ENCODE measurements around the gene HS3ST3B1.

- TF ChIP-seq CBX3 (IDR thresholded peaks at IDR 0.05; ENCODE audit: low read depth): no peak
- no peak for TF ChIP-seq JUND (IDR thresholded peaks at IDR 0.05)
- no peak for TF ChIP-seq CTCF (IDR thresholded peaks at IDR 0.05 in 2 of 3, conservative IDR thresholded peaks at IDR 0.05 in 1 of 3; ENCODE audit: borderline replicate concordance in 1 of 3, insufficient read depth in 1 of 3, low read depth in 2 of 3, low read length in 2 of 3)
- no peak for TF ChIP-seq POLR2AphosphoS5 (IDR thresholded peaks at IDR 0.05; ENCODE audit: low read depth, low read length)
- no peak for TF ChIP-seq POLR2A (IDR thresholded peaks at IDR 0.05; ENCODE audit: borderline replicate concordance, extremely low read depth, insufficient read depth, insufficient read length)
- no peak for TF ChIP-seq MAX (IDR thresholded peaks at IDR 0.05)
- no peak for TF ChIP-seq ZBTB33 (IDR thresholded peaks at IDR 0.05; ENCODE audit: extremely low read depth, insufficient replicate concordance, low read length)
These were observed 73.4 kb downstream of the HS3ST3B1 start for GRCh38 chr17:14374268-14374667.
